ENCODE data around the gene IFFO2.
A peak's percentile ranks its signal among the peaks of the same experiment; 100 is the strongest.
"Not testable (repeated sequence)": the region's sequence is repeated elsewhere in the genome, so short reads cannot be mapped to it uniquely, and the experiment has no call there.

IFFO2 gene

DNA sequence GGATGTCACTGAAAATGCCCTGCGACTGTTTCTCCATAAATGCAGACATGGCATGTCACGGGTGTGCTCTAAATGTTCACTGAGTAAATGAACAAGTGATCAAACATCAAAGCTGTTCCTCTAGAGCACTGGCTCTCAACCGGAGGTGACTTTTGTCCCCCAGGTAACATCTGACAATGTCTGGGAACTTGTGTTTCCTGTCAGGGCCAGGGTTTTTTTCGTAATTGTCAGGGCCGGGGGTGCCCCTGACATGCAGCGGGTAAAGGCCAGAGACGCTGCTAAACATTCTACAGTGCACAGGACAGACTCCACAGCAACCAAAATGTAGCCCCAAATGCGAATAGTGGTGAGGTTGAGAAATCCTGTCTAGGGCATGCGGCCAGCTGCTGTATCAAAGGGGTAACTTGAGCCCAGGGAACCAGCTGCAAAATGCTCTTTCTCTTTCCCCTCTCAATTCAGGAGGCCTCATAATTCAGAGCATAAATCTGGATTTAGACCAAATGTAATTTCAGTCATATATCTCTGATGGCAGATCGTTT lies 56.1 kb downstream of the IFFO2 start:
- no peak for DNase-seq (ENCODE audit: low read depth in 2 of 3, low spot score in 1 of 3)

DNA sequence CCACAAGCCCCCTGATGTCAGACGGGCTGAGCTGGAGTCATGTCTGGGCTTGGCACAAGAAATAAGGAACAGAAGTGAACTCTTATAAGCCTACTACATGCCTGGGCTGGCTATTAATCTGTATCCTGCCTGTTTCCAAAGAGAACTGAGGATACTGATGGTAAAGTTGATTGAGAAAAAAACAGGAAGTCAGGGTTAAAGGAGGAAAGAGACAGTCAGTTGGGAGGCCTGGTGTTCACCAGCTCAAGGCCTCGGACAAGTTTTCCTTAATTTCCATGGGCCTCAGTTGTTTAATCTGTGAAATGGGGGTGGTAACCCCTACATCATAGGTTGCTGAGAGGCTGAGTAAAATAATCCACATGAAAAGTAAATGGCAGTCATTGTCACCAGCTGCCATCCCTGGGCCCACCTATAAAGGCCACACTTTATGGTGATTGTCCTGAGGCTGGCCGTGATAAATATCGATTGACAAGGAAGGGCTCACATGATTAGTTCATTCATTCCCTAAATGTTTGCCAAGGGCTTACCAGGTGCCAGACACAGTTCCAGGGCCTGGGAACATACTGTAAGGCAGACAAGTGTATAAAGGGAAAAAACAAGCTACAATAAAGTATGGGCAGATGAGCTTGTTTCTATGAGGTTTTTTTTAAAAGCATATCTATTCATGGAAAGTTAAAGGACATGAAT lies 57.0 kb downstream of the IFFO2 start:
- no peak for DNase-seq (ENCODE audit: low read depth in 2 of 3, low spot score in 1 of 3)

DNA sequence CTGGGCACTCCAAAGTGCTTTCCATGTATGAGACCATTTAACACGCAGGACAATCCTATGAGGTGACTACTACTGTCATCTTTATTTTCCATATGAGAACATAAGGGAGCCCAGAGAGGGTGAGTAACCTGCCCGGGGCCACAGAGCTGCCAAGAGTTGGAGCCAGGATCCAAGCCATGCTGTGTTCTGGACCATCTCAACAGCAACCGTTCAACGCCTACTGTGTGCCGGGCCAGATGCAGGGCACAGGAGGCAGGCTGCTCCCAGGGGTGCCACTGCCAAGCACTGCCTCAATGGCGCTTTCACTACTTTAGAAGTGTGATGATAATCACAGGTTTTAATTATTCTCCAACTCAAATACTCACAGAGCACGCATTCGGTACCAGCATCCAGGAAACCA lies 57.9 kb downstream of the IFFO2 start:
- no peak for DNase-seq (ENCODE audit: low read depth in 2 of 3, low spot score in 1 of 3)

DNA sequence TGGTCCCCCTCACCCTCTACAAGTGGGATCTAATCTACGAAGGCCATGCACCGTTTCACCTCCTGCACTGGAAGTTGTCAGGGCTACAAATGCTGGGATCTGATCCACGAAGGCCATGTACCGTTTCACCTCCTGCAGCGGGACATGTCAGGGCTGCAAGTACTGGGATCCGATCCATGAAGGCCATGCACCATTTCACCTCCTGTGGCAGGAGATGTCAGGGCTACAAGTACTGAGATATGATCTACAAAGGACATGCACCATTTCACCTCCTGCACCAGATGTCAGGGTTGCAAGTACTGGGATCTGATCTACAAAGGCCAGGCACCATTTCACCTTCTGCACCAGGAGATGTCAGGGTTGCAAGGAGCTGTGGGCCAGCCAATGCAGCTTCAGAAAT lies 61.2 kb downstream of the IFFO2 start:
- DNase-seq (ENCODE audit: low read depth in 2 of 3, low spot score in 1 of 3) = no peak

DNA sequence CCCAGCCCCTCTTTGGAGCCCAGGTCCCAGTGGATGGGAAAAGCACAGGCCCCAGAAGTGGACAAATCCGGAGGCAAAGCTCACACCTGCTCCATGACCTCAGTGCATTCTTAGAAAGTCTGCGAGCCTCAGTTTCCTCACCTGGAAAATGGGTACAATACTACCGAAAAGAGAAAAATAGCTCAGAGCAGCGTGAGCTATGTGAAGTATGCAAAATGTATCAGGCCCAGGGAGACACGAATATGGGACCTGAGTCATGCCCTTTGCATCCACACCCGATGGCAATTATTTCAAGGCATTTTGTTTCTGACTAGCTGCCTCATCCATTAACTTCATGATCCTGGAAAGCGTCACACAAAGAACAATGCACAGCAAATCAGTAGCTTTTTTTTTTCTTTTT lies 63.4 kb downstream of the IFFO2 start:
- DNase-seq (ENCODE audit: low read depth in 2 of 3, low spot score in 1 of 3) = no peak

DNA sequence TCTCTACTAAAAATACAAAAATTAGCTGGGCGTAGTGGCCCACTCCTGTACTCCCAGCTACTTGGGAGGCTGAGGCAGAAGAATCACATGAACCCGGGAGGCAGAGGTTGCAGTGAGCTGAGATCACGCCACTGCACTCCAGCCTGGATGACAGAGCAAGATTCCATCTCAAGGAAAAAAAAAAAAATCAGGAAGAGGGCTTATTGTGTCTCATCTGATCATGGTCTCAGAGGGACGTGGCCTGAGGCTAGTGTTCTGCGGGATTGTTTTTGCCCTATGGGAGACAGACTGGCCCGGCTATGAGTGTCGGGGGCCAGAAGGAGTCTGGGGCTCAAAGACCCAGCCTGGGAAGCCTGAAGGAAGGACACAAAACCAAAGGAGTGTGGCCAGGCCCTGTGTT lies 64.6 kb downstream of the IFFO2 start:
- not testable (repeated sequence) for DNase-seq (ENCODE audit: low read depth in 2 of 3, low spot score in 1 of 3)

DNA sequence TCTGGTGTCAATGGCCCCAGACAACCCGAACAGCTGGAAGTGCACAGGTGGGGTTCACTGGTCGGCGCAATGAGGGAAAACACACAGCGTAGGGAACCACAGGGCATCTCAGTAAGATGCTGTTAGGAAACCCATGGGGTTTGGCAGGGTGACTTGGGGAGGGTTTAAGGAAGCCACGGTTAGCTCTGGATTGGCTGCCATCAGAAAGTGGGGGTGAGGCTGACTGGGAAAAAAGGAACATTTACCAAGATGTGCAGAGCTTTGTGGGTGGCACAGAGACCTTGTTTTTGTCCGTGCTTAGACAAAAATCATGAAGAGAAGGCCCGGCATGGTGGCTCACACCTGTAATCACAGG lies 65.1 kb downstream of the IFFO2 start:
- DNase-seq (ENCODE audit: low read depth in 2 of 3, low spot score in 1 of 3) = no peak

DNA sequence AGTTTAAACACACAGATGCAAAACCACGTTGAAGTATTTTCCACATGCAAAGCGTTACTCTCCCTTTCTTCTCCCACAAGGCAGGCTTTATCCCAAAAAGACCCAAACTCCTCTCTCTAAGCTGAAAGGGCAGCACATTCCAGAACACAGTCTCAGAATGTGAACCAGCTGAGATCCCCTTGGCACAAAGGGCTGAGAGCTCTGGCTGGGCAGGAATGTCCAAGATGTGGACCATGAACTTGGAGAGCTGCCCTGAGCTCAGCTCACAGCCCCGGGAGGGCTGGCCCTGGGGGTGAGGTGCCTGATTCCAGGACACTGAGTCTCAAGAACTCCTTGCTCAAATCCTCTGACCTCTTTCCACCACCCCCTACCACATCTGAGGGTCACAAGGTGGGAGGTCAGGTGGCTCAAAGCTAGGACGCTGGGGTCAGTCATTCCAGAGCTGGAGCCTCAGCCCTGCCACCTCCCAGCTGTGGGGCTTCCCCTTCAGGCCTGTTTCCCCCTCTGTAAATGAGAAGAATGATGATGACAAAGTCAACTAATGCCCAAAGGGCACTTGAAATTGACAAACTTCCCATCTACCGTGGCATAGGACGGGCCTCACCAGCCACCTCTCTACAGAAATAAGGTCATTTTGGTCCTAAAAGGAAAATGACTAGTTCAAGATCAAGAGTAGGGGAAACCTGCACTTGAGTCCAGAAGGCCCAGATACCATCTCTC lies 65.6 kb downstream of the IFFO2 start:
- no peak for DNase-seq (ENCODE audit: low read depth in 2 of 3, low spot score in 1 of 3)

DNA sequence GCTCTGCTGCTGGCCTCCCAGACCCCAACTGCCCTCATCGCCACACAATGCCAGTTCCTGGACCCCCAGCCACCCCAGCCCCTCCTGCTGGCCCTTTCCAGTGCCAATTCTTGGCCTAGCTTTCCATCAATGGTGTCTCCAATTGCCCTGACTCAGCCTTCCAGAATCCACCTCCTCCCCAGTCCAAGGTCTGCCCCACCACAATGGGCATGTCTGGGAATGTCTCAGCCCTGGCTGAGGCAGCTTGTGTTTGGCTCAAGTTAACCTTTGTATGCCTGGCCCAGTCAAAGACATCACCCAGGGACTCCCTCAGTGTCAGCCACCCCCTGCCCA lies 70.5 kb downstream of the IFFO2 start:
- DNase-seq (ENCODE audit: low read depth in 2 of 3, low spot score in 1 of 3) = no peak

DNA sequence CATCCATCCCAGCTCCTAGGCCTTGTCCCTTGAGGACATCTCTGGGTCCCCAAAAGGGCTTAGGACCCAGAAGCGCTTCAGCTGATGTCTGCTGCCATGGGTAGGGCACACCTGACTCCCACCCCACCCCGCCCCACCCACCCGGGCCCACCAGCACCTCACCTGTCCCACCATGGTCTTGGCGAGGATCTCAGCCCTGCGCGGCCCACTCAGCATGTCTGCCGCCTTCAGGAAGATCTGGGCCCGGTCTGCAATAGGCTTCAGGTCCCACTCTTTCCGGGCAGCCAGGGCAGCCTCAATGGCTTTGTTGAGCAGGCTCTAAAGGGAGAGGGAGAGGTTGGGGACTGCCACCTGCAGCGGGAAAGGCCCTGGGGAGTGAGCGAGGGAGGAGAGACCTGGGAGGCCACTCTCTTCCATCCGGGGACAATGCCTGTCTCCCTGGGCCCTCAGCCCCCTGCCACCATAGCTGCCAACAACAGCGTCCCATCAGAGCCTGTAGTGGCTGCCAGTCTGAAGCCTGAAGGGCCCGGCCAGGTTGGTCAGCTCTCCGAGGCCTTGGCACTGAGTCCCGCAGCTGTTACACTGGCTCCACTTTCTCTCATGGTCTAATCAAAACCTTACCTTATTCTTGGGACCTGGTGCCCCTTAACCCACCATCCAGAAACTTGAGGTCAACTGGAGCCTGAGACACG lies 71.0 kb downstream of the IFFO2 start:
- no peak for DNase-seq (ENCODE audit: low read depth in 2 of 3, low spot score in 1 of 3)

DNA sequence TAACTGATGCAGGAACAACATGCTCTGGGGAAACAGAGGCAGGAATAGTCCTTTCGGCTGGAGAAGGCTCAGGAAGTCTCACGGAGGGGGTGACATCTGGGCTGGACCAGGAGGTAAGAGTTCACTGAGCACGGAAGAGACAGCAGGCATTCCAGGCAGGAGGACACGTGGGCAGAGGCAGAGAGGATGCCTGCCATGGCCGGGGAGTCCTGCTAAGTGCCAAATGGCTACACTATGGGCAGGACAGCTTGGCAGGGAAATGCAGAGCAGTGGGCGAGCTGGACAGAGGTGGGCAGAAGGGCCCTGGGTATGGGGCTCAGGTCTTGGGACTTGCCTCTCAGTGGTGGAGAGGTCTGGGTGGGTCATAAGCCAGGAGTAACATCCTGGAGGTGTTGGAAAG lies 71.7 kb downstream of the IFFO2 start:
- no peak for DNase-seq (ENCODE audit: low read depth in 2 of 3, low spot score in 1 of 3)

DNA sequence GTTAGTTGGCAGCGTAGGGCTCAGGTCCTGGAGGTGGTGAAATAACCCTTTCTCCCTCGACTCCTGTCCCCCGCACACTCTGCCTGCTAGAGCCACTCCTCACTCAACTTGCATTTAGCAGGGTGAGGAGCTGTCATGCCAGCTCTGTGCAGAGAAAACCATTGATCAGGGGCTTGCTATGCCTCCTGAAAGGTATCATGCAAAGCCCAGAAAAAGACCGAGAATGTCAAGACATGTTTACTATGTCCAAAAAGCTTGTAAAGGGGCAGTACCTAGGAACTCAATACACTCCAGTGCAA lies 72.1 kb downstream of the IFFO2 start:
- DNase-seq (ENCODE audit: low read depth in 2 of 3, low spot score in 1 of 3) = no peak

DNA sequence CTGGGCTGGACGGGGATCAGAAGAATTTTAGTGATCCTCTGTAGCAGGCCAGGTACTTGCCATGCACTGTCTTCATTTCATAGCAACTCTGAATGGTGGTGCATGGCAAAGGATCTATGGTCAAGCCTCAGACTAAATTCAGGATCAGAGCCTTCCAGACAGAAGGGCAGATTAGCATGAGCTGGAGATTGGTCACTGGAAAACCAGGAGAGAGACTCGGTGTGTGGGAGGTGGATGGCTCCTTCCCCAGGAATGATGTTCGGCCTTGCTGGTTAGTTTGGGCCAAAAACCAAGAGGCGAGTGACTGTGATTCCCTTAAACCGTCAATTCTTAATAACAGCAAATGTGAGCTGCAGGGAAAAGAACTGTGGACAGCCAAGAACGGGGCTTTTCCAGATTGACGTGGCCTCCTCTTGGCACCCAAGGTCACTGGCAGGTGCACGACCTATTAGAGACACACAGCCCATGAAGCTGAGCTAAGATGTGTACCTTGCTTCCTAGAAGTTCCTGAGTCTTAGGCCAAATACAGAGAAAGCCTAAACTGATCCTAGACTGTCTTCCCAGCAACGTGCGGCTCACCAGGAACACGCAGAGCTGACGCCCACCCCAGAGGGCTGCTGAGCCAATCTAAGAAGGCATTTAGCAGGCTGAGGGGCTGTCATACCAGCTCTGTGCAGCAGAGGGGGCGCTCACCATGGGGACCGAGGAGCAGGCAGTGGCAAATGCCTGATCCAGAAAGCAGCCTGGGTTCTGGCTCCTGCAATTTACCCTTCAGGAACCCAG lies 72.6 kb downstream of the IFFO2 start:
- DNase-seq (ENCODE audit: low read depth in 2 of 3, low spot score in 1 of 3) = peak; percentile 53 to 76 (median 68)

DNA sequence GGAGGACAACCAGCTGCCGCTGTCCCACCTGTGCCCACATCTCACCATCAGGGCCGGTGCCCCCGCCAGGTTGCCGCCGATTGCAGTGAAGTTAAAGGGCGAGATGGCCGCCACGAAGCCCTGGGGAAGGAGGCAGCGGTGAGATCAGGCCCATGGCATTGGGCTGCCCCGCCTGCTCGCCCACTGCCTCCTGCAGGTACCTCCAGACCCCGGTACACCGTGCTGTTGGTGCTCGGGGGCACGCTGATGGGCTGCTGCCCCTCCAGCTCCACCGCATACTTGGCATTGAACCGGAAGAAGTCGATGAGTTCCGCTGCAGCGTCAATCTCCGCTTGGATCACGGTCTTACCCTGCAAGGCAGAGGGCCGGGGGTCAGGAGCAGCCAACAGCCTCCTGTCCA lies 73.4 kb downstream of the IFFO2 start:
- DNase-seq (ENCODE audit: low read depth in 2 of 3, low spot score in 1 of 3) = no peak

DNA sequence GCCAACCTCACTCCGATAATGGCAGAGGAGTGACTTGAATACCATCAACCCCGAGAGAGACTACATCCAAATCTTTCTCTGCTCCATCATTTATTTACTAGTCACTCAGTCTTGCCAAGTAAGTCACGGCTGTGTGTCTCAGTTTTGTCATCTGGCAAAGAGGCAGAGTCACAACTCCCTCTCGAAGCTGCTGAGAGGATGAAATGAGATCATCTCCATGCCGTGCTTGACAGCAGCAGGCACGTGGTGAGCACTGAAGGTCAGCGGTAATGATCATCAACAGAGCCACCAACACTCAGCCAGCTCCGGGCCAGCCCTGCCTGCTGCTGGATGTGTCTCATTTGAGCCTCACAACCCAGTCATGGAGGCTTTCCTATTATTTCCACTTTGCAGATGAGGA lies 74.0 kb downstream of the IFFO2 start:
- no peak for DNase-seq (ENCODE audit: low read depth in 2 of 3, low spot score in 1 of 3)

DNA sequence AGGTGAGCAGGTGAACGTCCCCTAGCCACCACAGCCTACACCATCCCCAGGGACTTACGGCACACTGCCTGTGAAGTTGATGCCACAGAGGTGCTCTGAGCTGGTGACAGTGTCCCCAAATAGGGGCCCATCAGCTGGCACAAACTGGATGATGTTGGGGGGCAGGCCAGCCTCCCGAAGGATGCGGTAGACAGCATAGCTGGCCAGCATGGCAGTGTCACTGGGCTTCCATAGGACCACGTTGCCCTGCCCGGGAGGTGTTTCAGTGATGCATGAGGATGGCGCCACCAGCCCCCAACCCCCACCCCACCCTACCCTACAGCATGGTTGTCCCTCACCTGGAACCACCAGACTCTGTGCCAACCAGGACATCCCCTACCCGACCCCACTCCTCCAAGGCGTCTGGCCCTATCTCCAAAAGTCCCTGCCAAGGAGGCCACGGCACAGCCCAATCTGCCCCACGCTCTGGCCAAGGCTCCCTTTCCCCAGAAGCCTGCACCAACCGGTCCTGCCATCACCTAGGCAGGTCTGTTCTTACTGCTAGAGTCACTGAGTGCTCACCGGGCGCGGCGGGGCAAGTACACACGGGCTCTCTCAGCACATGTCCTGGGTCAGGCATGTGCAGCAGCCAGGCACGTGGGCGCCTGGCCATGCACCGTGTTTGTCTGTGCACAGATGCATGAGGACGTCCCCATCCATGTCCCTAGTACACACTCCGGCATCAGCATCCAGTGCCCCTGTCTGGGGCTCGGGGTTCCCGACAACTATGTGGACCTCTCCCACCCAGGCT lies 74.6 kb downstream of the IFFO2 start:
- DNase-seq (ENCODE audit: low read depth in 2 of 3, low spot score in 1 of 3) = no peak

DNA sequence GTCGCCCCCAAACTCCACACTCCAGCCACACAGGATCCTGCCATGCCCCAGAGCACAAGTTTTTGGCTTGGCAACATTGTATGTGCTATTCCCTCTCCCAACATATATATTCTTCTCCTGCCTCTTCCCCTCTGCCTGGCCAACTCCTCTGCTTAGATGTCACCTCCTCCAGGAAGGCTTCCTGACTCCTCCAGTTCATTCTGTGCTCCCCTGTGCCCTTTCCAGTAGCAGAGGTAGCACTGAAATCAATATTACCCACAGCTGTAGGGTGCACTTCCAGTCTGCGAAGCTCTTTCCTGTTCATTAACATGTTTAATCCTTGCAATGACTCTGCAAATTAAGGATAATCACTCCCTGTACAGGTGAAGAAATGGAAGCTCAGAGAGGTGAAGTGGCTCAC lies 75.3 kb downstream of the IFFO2 start:
- DNase-seq (ENCODE audit: low read depth in 2 of 3, low spot score in 1 of 3) = no peak

DNA sequence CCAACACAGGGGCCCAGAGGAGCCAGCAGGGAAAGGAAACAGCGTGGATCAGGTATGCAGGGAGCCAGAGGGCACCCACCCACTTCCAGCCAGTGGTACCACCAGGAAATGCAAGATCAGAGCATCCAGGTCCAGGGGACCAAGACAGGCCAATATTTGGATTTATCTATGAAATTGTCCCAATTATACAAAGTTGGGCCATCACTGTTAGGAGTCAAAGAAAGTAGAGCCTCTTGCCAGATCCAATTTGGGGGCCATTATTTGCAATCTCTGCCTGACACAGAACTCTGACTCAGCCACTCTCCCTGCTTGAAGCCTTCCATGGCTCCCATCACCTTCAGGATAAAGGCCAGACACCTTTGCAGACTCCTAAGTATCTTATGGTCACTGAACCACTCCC lies 75.9 kb downstream of the IFFO2 start:
- no peak for DNase-seq (ENCODE audit: low read depth in 2 of 3, low spot score in 1 of 3)

DNA sequence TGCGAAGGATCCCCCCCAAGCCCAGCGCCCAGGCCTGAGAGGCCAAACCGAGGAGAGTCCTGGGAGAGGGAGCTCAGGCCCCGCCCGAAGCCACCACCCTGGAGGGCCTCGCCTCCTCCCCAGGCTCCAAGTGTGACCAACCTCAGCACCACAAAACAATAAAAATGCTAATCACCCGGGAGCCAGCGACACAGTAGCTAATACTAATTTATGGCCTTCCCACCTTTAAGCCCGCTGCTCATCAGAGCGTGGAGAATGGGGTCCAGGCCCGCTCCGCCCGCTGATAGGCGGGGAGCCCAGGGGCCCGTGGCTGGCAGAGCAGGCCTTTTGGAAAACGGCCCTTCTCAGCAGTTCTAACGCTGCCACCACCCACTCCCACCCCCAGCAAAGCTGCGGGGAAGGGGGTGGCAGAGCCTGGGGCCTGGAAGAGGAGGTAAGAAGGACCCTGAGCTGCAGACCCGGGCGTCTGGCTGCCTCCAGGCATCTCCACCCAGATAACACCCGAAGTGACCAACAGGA lies 76.6 kb downstream of the IFFO2 start:
- DNase-seq (ENCODE audit: low read depth in 2 of 3, low spot score in 1 of 3) = no peak

DNA sequence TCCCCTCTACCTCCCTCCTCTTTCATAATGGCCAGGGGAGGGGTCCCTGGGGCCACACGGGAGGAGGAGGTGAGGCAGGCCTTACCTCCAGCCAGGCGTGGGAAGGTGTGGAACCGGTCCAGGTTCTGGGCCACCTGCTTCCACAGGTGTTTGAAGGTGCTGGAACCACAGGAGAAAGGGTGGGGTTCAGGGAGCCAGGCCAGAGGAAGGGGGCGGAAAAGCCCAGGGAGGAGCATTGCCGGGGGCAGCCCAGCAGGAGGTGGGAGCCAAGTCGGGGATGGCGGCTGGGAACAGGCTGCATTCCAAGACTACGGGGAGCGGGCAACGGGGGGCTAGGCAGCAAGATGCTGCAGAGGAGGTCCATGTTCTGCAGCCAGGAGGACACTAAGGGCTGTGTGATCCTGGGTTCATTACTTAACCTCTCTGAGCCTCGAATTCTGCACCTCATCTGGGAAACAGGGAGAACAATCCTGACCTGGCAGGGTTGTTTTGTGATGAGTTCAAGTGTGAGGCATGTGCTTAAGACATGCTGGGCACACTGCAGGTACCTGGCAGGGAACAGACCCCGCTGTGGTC lies 77.2 kb downstream of the IFFO2 start:
- DNase-seq (ENCODE audit: low read depth in 2 of 3, low spot score in 1 of 3) = no peak
